Epithelial cell of proximal tubule (primary cell): ENCODE data around the gene MAD1L1. TPM values are rescaled to one million over a fixed set of nuclear protein-coding genes. Genes with fewer than 3 reads are reported as not detected.

Experiments used
- DNase-seq: peaks from one replicate; pipeline ENCODE4 v3.0.0-alpha.2; 2011; ENCODE audit warnings: low read depth
- H3K4me3 ChIP-seq: 2 replicates; pipeline ENCODE4 v1.5.1; 2011; ENCODE audit warnings: low read depth, mild to moderate bottlenecking, low read length
- total RNA-seq: library from RNA; depleted of rRNA; stranded (reverse); fragments of >200 nt; gene quantifications from 2 replicates; pipeline ENCODE4 v1.2.3, GENCODE V29; 2015
- TF ChIP-seq, protein P1 (sequence below): conservative IDR thresholded peaks from 2 replicates; pipeline ENCODE4 v1.5.1; 2012; ENCODE audit warnings: low read depth, mild to moderate bottlenecking, low read length

Gene MAD1L1
- total RNA-seq, 1 donor from 2014 or later = 83.4 TPM

DNA sequence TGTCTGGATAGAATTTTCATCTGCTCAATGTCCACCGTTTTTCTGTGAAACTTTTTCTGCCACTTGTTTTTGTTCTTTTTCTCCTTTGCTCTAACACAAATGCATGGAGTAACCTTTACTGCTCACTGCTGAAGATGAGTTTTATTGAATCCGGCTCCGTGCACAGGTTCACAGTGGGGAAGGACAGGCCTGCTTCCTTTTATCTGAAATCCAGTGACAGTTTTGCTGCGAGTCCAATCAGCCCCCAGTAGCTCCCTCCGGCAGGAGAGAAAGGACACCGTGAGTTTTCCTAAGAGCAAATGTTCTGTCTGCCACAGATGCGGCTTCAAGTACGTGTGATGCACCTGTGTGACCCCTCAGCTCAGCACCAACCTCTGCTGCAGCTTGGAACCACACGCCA, 246.8 kb downstream of the MAD1L1 start:
- TF ChIP-seq, protein P1, sequence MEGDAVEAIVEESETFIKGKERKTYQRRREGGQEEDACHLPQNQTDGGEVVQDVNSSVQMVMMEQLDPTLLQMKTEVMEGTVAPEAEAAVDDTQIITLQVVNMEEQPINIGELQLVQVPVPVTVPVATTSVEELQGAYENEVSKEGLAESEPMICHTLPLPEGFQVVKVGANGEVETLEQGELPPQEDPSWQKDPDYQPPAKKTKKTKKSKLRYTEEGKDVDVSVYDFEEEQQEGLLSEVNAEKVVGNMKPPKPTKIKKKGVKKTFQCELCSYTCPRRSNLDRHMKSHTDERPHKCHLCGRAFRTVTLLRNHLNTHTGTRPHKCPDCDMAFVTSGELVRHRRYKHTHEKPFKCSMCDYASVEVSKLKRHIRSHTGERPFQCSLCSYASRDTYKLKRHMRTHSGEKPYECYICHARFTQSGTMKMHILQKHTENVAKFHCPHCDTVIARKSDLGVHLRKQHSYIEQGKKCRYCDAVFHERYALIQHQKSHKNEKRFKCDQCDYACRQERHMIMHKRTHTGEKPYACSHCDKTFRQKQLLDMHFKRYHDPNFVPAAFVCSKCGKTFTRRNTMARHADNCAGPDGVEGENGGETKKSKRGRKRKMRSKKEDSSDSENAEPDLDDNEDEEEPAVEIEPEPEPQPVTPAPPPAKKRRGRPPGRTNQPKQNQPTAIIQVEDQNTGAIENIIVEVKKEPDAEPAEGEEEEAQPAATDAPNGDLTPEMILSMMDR = no peak
- H3K4me3 ChIP-seq = no peak overlapping the region
- DNase-seq = no peak

DNA sequence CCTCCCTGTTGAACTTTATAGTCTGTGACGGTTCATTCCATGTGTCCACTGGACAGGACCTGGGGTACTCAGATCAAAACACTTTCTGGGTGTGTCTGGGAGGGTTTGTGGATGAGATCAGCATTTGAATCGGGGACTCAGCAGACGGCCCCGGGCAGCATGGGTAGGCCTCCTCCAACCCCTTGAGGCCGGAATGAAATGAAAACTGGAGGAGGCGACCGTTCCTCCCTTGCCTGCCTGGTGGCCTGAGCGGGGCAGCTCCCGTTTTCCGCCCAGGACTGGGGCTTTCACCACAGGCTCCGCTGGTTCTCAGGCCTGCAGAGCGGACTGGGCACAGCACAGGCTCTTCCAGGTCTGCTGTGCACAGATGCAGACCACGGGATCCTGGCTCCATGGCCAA, 247.7 kb downstream of the MAD1L1 start:
- no peak for DNase-seq
- no peak overlapping the region for H3K4me3 ChIP-seq
- TF ChIP-seq, protein P1 = no peak

DNA sequence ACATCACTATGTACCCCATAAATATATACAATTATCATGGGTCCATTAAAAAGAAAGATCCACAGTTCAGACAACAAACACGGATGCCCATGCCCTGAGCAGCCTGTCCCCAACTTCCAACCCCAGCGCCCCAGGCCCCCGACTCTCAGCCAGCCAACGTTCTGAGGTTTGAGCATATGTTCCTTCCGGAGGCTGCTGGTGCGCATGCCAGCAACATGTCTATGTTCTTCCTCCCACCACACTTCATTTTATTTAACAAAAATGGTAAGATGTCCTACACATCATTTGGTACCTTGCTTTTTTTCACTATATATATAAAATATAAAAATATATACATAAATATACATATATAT, 250.9 kb downstream of the MAD1L1 start:
- TF ChIP-seq, protein P1 = no peak
- no peak overlapping the region for H3K4me3 ChIP-seq
- DNase-seq = no peak

DNA sequence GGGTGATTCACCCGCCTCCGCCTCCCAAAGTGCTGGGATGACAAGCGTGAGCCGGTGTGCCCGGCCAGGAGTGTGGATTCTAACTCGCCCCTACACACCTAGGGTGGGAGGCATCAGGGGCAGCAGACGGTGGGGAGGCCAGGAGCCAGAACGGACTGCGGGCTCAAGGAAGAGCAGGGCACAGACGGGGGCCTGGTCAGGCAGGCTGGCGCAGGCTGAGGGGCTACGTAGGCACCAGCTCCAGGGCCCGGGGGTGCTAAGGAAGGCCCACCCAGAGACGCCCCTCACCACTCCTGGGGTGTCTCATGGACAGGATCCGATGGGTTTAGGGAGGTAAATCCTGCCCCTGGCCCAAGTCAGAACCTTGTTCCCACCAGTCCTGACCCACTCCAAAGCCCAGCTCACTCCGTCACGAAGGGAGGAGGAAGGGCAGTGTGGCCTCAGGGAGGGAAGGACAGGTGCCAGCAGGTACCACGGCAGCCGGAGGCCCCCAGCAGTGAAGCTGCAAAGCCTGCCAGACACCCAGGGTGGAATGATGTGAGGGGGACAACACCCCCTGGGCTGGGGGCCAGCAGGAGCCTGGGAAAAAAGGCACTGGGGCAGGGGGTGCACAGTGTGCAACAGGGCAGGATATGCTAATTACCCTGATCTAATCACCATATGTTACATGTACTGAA, 251.4 kb downstream of the MAD1L1 start:
- TF ChIP-seq, protein P1 = no peak
- DNase-seq = no peak
- no peak overlapping the region for H3K4me3 ChIP-seq

DNA sequence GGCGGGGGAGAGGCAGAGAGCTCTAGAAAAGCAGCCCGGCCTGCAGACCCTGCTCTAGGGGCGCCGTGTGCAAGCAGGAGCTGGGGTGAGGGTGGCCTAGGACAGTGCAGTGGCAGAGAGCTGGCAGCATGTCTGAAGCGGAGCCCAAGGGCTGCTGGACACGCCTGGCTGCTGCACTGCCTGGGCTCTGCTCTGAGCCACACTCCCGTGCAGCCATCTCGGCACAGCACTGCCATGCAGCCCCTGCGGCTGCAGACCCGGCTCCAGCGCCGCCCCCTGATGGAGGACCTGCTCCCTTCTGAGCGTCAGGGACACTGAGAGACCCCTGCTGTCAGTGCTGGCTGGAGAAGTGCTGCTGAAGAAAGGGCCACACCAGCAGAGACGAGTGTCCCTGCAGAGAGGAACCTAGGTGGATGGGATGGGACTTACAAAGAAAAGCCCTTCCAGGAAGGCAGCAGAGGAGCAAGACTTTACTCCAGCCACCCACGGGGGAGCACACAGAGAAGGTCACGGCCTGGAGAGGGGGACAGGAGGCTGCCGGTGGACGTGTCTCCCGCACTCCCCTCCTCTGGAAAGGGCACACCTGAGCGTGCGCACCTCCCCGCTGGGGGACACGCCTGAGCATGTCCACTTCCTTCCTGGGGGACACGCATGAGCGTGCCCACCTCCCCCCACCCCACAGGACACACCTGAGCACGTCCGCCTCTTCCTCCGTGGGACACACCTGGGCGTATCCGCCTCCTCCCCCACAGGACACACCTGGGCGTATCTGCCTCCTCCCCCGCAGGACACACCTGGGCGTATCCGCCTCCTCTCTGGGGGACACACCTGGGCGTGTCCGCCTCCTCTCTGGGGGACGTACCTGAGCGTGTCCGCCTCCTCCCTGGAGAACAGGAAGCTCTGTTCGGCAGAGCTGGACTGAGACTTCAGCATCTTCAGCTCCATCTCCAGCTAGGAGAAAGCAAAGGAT, 252.9 kb downstream of the MAD1L1 start:
- TF ChIP-seq, protein P1 = no peak
- no peak for DNase-seq
- no peak overlapping the region for H3K4me3 ChIP-seq

DNA sequence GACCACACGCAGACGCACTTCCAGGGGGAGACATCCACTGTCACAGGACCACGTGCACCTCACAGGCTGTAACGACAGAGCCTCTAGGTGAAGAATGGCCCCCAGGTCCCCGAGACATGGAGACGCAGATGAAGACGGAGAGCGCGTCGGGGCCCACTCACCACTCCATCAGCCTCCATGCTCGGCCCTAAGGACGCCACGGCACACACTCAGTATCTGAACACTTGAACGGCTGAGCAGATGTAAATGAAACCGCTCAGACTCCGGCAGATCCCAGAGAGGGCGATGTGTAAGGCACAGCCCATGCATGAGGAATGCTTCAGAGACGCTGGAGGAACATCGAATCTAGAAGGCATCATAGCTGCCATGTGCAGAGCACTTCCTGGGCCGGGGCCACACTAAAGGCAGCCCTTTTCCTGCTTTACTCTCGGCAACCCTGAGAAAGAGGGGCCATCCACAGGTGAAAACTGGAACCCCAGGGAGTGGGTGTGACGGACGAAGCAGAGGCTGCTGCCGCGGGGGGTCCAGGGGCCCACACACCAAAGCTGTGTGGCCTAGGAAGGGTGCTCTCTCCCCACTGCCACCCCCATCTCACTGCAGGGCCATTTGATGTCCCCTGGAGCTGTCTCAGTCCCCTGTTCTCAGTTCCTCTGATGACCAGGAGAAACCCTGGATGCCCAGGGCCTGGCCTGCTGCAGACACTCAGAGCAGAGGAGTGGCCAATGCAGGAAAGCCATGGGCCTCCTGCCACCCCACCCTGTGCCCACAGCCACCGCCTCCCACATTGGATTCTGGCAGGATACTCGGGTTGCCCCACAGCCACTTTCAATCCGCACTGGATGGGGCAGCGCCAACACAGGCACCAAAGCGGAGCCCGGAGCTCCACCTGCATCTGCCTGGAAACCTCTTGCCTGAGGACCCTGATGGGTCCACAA, 253.8 kb downstream of the MAD1L1 start:
- DNase-seq = no peak
- TF ChIP-seq, protein P1 = no peak
- no peak overlapping the region for H3K4me3 ChIP-seq
